GM21528 (cell line): Measurements from ENCODE around the gene AQP5.

Experiments used
- ATAC-seq: cut with Tn5 transposase; IDR thresholded peaks from one replicate; pipeline ENCODE4 v1.9.1; 2021; ENCODE audit warnings: mild to moderate bottlenecking, moderate library complexity; ENCODE audit not compliant: unreplicated experiment, low FRiP score

Gene AQP5

DNA sequence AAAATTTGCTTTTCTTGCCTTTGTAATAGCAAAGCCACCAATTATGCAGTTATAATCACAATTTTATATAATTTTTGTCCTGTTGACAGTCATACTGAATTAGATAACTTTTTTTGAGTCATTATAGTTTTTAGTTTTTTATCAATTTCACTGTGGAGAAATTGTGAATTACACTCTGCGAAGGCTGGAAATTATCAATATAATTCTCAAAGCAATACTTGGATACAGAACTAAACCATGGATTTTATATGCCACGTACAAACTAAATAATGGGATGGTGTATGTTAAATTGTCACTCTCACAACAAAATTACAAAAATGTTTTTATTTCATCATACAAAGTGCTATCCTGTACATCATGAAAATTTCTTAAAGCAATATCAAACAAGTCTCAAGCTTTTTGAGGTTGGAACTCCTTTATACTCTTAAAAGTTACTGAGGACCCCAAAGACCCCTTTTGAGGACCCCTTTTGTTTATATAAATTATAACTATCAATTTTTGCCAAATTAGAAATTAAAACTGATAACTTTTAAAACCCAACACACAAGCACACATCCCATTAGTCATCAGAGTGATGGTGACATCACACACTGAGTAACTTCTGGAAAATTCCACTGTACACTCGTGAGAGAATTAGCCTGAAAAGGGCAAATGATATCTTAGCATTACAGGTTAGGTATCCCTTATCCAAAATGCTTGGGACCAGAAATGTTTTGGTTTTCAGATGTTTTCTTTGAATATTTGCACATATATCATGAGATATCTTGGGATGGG lies 31.0 kb upstream of the AQP5 start:
- ATAC-seq = no peak

DNA sequence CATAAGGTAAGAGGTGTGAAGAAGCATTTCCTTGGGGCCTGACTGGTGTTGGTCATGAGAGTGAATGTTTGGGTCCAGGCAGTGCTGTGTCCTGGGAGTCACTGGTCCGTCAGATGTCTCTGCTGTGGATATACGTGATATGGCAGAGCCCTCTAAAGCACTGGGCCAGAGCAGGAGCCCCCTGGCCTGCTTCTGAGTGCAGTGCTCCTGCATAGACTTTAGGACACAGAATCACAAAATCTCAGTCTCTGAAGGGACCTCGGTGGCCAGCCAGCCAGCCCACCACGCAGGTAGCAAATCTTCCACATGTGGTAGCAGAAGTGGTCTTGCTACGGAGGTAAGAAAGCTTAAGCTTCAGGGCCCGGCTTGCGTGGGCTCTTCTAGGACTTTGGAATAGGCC lies 29.6 kb upstream of the AQP5 start:
- ATAC-seq = no peak

GRCh38 chr12:49932533-49933130 lies 29.0 kb upstream of the AQP5 start:
- no peak for ATAC-seq

GRCh38 chr12:49933796-49934195 lies 27.9 kb upstream of the AQP5 start:
- no peak for ATAC-seq

DNA sequence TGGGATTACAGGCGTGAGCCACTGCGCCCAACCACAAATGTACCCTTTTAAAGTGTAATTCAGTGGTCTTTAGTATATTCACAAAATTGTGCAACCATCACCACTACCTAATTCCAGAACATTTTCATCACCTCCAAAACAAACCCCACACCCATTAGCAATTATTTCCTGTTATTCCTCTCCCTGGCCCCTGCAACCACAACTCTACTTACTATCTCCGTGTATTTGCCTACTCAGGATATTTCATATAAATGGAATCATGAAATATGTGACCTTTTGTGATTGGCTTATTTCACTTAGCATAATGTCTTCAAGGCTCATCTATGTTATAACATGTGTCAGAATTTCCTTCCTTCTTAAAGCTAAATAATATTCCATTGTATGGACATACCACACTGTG lies 27.2 kb upstream of the AQP5 start:
- no peak for ATAC-seq

DNA sequence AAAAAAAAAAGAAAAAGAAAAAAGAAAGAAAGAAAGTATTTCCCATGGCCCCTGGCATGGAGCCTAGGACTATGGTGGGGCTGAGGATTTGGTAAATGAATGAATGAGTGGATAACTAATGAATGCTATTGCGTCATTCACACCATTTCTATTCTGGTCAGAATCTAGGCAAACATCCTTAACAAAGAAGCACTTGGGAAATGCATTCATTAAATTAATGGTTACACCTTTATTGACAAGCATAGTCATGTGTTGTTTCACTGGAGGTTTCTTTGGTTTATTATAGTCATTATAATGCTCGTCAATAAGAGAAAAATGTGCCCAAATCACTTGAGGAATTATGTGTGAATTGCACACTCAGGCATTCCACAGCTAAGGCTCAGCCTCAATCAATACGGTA lies 24.7 kb upstream of the AQP5 start:
- no peak for ATAC-seq

DNA sequence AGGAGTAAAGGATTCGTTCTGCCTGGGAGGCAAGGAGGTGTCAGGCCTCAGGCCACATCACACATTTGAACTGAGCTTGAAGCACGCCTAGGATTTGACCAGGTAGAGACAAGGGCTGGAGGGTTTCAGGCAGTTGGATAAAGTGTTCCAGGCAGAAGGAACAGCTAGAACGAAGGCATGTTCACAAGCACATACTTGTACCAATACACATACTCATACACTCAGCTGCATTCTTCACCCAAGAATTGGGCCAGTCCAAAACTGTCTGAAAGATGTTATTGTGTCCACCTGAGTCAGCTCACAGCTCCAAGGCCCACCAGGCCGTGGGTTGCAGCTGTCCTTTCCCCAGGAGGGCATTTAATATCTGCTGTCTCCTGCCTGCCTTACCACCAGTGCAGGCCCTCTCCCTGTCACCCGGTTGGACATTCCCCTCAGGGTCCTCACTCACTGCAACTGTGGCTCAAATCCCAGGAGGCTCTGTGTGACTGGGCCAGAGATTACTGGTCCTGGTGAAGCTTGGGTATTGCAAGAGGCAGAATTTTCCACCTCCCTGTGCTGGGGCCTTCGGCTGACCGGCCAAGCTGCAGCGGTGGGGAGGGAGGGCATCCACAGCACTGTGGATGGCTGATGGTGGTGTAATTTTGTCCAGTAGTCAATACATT lies 23.9 kb upstream of the AQP5 start:
- ATAC-seq = no peak

- no peak for ATAC-seq
These were observed 22.4 kb upstream of the AQP5 start for GRCh38 chr12:49939307-49939706.

DNA sequence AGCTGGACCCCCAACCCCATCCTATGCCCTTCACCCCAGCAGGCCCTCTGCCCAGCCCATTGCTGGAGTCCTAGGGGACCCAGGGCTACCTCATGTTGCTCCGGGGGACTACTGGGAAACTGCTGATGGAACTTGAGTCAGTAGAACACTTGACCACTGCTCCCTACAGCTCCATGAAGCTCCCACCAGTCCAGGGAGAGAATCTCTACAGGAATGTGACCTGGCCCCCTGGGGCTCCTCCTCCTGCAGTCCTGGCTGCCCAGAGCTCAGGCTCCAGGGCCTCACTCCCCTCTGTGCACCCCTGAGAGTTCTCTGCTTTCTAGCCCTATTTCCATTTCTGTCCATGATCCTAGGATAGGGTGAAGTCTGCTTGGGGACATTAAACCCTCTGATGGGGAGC lies 22.0 kb upstream of the AQP5 start:
- no peak for ATAC-seq

DNA sequence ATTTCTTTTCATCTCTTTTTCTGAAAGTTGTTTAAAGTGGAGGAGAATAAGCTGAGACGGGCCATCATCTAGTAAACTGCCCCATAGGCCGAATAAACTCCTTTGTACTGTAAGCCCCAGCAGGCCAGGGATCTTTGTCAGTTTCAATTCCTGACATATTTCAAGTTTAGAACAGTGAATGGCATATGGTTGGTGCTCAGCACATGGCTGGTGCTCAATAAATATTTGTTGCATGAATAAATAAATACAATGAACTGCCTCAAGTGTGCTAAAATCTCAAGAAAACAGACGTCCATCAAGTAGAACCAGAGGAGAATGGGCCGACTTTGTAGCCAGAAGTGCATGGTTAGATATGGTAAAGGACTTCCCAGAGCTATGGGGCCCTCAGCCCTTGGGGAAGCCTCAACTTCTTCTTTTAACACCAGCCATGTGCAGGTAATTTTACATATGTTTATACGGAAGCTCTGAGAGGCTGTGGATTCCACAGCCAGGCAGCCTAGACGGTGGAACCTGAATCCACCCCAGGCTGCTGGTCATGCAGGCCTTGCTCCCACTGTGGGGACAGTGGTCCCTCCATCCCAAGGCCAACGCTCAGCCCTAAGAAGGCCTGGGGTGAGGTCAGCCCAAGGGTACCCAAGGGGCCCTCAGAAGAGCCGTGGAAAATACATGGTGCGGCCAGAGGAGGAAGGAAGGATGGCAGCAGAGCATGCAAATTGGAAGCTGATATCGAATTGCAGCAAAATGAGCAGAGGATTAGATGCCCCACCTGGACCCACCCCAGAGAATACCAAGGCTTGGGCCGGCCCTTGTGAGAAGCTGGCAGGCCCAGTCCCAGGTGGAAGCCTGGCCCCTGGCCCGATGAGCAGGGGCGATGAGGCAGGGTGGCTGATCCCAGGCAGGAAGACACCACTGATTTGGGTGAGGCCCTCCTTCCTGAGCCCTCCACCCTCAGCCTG lies 19.8 kb upstream of the AQP5 start:
- ATAC-seq = no peak

- no peak for ATAC-seq
These were observed 19.2 kb upstream of the AQP5 start for GRCh38 chr12:49942512-49942893.

DNA sequence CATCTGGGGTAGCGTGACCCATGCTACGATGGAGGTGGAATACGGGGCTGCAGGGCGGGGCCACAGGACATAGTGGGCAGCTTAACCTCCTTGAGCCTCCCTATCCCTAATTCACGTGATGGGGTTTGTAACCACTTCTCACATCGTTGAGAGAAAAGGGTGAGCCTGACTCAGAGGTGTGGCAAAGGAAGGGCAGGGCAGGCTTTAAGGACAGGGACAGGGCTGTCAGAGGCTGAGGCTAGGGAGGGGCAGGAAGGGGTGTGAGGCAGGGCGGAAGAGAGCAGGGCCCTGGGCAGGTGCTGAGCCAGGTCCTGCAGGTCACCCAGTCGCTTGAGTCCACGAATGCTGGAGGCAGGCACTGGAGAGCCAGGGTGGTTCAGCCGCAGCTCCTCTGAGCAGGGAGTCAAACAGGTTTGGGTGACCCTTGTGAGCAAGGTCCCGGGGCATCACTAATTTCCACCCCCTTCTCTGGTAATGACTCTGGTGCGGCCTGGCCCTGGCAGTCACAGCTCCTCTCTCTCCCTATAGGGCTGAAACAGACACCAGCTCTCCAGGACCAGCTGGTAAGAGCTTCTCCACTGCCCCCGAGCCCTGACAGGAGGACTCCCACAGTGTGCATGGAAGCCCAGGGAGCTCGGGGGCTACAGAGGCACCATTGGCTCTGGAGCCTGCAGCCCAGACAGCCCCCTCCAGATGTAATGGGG lies 18.6 kb upstream of the AQP5 start:
- ATAC-seq = no peak

DNA sequence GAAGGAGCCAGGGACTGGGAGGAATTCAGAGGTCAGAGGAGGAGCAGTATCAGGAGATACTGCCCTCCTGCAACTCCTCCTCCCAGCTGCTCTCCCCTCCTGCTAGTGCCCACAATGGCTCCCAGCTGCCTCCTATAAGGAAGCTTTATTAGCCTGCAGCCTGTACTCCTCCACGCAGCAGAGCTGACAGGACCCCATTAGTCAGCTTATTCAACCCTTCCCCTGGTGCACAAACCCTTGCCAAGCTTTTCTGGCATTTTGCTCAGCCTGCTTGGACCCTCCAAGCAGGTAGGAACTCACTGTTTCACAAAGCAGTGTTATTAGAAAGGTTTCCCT lies 18.1 kb upstream of the AQP5 start:
- no peak for ATAC-seq

DNA sequence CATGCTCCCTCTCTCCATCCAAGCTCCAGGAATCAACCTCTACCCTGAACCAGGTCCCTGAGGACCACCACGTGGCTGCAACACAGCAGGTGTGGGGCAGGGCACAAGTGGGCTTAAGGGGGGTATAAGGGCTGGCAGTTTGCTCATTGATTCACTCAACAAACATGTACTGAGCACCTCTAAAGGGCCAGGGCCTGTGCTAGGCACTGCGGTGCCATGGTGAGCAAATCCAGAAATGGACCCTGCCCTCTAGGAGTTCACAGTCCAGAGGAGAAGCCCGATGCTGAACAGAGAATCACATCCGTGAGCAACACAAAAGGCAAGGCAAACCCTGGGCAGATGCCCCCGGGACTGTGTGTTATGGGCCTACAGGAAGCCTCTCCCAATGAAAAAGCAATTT lies 17.6 kb upstream of the AQP5 start:
- ATAC-seq = no peak

GRCh38 chr12:49944718-49945117 lies 17.0 kb upstream of the AQP5 start:
- no peak for ATAC-seq

- ATAC-seq = no peak
These were observed 16.1 kb upstream of the AQP5 start for GRCh38 chr12:49945394-49946080.

GRCh38 chr12:49946086-49946485 lies 15.6 kb upstream of the AQP5 start:
- ATAC-seq = no peak

DNA sequence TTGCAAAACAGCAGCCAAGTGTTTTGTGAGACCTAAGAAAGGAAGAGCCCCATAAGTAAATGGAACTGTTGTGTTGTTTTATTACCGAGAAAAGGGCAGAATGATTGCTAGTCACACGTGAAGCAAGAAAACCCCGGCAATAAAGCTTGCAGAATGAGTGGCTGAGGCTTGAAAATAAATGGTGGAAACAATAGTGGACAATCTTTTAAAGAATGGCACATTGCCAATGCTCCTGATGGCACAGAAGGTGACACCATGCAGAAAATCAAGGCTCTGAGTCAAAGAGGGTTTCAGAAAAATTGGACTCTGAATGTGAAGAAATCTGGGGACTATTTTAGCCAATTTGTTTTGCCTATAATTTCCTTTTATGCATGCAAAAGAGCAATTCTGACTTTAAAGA lies 15.2 kb upstream of the AQP5 start:
- no peak for ATAC-seq

GRCh38 chr12:49947593-49948226 lies 14.0 kb upstream of the AQP5 start:
- no peak for ATAC-seq
